ENCODE results near the gene OTP.

The OTP gene

DNA sequence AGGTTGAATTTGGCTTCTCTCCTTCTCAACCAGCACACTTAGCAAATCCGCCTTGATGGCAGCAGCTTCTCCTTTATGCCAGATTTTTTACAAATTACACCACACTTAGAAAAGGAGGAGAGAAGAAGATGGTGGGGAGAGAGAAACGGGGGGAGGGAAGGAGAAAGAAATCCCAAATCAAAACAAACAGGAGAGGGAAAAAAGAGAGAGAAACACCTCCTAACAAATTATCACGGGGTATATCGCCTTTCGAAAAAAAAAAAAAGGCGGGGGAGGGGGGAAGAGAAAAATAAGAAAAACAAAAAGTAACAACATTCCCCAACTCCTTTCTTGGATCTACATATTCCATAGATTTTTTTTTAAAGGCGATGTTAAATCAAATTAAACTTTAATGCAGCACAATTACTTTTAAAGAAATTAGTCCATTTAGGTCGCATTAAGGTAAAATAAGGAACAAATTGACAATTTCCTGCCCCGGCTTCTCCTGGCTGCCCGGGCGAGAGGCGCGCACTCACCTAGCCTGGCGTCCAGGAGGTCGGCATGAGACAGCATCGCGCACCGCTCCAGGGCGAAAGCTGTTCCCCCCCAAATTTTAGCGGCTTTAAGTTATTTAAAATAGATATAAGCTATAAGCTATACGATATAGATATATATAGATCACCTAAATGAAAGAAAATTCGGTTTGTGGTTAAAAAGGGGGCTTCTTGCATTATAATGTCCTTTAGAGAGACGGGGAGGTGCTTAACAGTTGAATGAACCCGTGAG is at the start of gene OTP:
OTP (minus strand) TSS at position 716 of the 765 bp plus-strand sequence; CDS start at position 552, 164 bp downstream.
- no peak for DNase-seq (ENCODE audit: low spot score)

DNA sequence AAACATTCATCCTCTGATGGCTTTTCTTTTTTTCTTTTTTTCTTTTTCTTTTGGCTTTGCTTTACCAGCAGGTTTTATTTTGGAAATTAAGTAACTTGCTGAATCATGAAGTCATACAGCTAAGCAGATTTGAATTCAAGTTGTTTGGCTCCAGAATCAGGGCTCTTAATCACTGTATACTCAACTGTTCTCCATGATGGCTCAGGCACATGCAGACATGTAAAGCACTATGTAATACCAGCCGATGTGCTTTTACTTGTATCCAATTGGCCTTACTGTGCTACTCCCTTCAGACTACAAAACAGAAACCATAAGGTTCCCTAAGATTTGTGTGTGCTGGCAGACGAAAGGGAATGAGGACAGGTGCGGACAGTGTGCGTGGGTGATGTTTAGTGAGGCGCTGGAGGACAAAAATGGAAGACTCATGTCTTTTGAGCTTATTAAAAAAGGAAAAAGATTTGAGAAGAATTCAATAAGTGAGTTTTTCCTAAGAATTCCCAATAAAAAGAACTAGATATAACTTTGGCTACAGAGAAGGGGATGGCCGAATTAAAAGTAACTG is 44.7 kb upstream of the OTP start:
- no peak for DNase-seq (ENCODE audit: low spot score)

GRCh38 chr5:77670526-77670925 is 32.0 kb upstream of the OTP start:
- no peak for DNase-seq (ENCODE audit: low spot score)

- DNase-seq (ENCODE audit: low spot score): no peak
Observed at GRCh38 chr5:77669677-77670076, 31.2 kb upstream of the OTP start.

DNA sequence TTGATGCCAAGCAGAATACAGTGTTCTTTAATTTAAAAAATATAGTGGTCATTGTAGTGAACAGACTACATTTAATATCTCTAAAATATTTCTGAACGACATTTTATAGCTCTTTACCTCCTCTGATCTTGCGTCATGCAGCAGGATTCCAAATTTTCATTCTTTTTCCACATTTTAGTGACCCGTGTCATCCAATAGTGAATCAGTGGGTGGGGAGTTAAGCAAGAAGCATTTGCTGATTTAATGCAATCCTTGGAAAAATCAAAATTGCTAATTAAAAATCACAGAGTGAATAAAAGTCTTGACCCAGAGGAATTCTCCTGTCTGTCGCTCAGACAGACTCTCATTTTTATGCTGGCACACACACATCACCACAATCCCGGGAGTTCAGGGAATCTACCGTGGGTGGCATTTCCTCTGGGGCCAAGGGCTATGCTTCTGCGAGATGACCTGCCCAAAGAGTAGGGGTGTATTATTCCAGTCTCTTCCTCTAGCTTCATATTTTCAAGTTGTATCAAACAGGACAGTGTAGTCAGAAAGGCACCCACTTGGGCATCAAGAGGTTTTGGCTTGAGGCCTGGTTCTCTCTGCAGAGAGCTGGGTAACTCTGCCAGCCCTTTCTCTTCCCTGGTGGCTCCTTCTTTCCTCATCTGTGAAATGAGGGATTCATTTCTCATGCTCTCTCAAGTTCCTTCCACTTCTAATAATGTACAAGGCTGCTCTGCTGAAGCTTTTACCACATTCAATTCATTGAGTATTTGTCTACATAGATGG is 24.8 kb upstream of the OTP start:
- no peak for DNase-seq (ENCODE audit: low spot score)

- no peak for DNase-seq (ENCODE audit: low spot score)
Observed at GRCh38 chr5:77662635-77663034, 24.1 kb upstream of the OTP start.

GRCh38 chr5:77658662-77659061 is 20.1 kb upstream of the OTP start:
- no peak for DNase-seq (ENCODE audit: low spot score)

DNA sequence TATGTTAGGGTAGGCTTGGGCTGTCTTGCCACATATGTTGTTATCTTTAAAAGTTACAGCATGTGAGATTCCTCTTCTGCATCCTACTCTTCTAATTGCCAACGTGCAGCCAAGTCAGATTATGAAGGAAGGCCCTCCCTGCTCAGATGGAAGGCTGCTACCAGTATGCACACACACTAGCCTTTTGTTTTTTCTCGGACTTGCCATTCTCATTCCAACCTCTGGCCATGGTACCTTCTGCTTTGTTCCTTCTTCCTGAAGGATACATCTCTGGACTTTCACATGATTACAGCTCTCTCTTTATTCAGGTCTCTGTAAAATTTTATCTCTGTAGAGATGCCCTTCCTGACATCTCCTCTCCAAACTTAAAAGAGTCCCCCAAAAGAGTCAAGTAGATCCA is 12.8 kb upstream of the OTP start:
- DNase-seq (ENCODE audit: low spot score): no peak

DNA sequence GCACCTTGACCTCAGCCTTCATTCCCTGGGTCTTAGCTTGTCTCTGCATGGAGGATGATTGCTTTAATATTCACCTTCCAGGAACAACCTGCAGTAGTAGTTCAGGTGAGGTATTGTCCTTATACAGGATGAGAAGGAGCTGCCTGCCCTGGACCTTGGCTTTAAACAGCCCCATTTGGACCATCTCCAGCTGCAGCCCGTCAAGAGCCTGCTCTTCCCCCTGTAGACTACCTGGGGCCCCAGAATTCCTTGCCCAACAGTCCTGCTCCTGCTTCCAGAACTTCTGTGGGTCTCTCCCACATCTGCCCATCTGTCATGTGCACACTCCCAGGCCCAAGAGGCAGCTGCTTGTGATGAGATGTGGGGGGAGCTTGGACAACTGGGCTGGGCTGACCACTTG is 12.2 kb upstream of the OTP start:
- DNase-seq (ENCODE audit: low spot score): no peak

- DNase-seq (ENCODE audit: low spot score): no peak
Observed at GRCh38 chr5:77649776-77650175, 11.3 kb upstream of the OTP start.

DNA sequence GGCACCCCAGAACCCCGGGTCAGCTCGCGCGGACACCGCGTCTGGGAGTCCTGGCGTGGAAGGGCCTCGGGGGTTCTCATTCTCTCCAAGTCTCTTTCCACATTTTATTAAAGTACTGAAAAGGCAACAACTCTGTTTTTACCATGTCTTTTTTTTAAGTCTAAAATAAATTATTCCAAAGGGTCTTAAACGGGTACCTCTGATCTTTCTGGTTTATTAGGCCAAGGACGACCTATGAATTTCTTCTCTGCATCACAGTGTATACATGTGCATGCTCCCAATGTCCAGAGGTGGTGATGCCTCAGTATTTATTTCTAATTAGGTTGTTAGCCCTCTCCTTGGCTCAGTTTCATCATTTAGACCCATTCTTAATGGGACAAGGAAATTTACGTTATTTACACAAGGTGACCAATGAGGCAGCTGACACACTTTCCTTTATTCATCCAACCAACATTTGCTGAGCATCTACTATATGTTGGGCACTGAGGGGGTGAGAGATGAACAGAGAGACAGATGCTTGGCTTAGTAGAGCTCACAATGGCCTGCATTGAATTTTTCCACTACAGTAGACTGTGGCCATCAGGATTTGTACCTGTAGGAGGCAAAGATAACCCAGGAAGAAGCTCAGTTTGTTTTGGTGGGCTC is 7.6 kb upstream of the OTP start:
- DNase-seq (ENCODE audit: low spot score): no peak

DNA sequence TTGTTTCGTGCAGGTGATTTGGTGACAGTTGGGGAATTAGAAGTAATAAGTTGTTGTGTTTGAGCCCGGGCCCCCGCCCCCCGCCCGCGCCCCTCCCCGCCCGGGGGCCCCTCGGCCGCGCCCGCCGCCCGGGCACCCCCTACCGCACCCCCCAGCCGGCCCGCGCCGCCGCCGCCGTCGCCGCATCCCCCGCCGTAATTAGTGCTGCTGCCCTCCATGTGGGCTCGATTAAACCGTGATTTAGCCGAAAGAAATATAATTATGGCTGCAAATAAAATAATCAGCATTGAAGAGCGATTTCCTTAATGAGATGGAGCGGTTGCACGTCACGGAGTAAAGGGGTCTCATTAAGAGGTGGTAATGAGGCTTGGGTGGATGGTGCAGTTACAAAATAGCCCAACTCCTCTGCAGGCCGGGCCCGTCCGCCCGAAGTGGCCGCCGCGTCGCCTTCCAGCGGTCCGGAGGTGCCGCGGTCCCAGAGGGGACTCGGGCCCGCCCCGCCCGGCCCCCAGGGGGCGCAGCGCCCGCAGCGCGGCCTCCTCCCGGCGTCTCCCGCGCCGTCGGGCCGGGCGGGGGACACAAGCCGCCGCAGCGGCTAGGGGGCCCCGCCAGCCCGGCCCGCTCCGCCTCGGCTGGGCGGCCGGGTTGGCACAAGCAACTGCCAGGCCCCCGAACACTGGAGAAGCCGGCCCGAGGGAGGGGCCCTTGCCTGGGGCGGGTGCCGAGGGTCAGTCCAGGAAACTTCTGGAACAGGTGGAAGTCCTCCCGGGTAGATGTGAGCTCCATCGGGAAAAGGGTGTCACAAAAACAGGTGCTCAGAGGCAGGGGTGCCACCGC is 6.9 kb upstream of the OTP start:
- DNase-seq (ENCODE audit: low spot score): no peak

GRCh38 chr5:77644371-77645157 is 6.1 kb upstream of the OTP start:
- no peak for DNase-seq (ENCODE audit: low spot score)

GRCh38 chr5:77643654-77644370 is 5.3 kb upstream of the OTP start:
- no peak for DNase-seq (ENCODE audit: low spot score)

- no peak for DNase-seq (ENCODE audit: low spot score)
Observed at GRCh38 chr5:77642738-77643653, 4.5 kb upstream of the OTP start.

DNA sequence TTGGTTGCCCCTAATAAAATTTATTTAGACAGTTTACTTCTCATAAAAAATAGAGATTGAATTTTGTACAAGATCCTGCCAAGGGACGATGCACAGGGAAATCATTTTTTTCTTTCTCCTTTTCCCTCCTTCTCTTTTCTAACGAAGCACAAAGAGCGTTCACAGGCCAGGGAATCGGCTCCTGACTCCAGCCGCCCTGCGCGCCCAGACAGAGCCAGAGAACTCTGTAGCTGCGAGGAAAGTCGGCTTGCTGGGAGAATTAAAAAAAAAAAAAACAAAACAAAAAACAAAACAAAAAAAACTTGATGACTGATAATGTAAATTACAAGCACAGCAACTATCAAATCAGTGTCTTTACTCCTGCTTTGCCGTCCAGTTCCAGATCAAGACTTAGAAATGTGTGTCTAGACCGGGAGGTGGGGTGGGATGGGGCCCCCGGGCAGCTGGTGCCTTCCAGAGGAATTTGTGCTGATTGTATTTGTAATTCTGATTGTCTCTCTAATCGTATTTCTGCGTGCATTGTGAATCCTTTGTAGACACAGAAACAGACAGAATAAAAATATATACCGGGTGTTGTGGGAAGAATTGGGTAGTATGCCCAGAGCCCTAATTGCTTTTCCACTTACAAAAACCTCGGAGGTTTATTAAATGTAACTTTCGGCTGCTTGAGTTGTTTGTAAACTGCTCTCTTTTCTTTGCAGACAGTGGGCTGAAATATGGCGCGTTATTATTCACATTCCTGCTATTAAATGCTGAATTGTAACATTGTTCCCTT is 3.6 kb upstream of the OTP start:
- no peak for DNase-seq (ENCODE audit: low spot score)

- DNase-seq (ENCODE audit: low spot score): no peak
Observed at GRCh38 chr5:77641397-77641943, 3.0 kb upstream of the OTP start.

Data from hepatic stellate cell (primary cell).